ENCODE measurements around the gene RPL34.

GRCh38 chr4:108620933-108621905 lies 843 bp downstream of the RPL34 start:
- TF ChIP-seq REST (IDR thresholded peaks at IDR 0.05; ENCODE audit: insufficient read depth in 1 of 2, low read depth in 2 of 2, low read length in 2 of 2) = no peak
- TF ChIP-seq POLR2AphosphoS5 (IDR thresholded peaks at IDR 0.05; ENCODE audit: low read depth, low read length) = peak; percentile 40; the same call in 1 of the 2 replicates
